HCT116 (cell line): ENCODE measurements around the gene BICRA. TPM values are rescaled to one million over a fixed set of nuclear protein-coding genes. Genes with fewer than 3 reads are reported as not detected.

Experiments
- ATAC-seq: fragments of 200-7000 bp; cut with Tn5 transposase; 2 replicates; pipeline ENCODE4 v1.9.1; 2020; ENCODE audit warnings: mild to moderate bottlenecking, moderate library complexity
- BruUV-seq: library from RNA; stranded (reverse); fragments of 400-500 nt; replicated peaks from 2 replicates; lab custom pipeline; 2021; lab: Mats Ljungman, UMichigan
- CTCF ChIA-PET: fragments of 300-600 bp; sonication (Branson Sonifier 250); formaldehyde crosslinking; loops from one replicate; lab custom pipeline; 2021; ENCODE audit warnings: antibody characterized with exemption; lab: Charles Lee
- POLR2A ChIA-PET: fragments of 300-600, 350-600 bp; sonication (Branson Sonifier 250); formaldehyde crosslinking; loops from one replicate; lab custom pipeline; 2021; ENCODE audit warnings: antibody characterized with exemption; lab: Charles Lee
- RAD21 ChIA-PET, 2 experiments: fragments of 300-600 bp; sonication (Branson Sonifier 250); formaldehyde crosslinking; loops; one replicate each; lab custom pipeline; 2023; ENCODE audit warnings: low total read pairs in 2 of 2; ENCODE audit not compliant: uncharacterized antibody in 2 of 2, unreplicated experiment in 2 of 2, low non-redundant PET in 1 of 2; lab: Charles Lee
- DNase-seq: peaks from one replicate; pipeline ENCODE4 v3.0.0-alpha.2; 2010; ENCODE audit warnings: low read depth, low spot score
- H2AFZ ChIP-seq: fragments of 200-600 bp; shearing (Covaris generic), sonication (generic); 2 replicates; pipeline ENCODE4 v1.6.1; 2017; ENCODE audit warnings: low read depth, mixed run types, mixed read lengths, antibody characterized with exemption, low read length; ENCODE audit not compliant: poor library complexity, severe bottlenecking
- H3K27ac ChIP-seq: 2 replicates; pipeline ENCODE4 v1.5.1; 2012; ENCODE audit warnings: low read depth, low read length
- H3K27me3 ChIP-seq: fragments of 200-600 bp; sonication (generic); 2 replicates; pipeline ENCODE4 v1.6.1; 2016; ENCODE audit warnings: mixed run types, low read length, mixed read lengths; ENCODE audit not compliant: insufficient read depth
- H3K36me3 ChIP-seq, 2 experiments: fragments of 200-500 bp in 1 of 2; fragments of 200-600 bp in 1 of 2; sonication (Bioruptor generic) in 1 of 2; sonication (generic) in 1 of 2; 2 replicates each; pipeline versions ENCODE4 v1.5.1 to v1.6.1; 2014 to 2016; ENCODE audit warnings: low read length in 2 of 2, inconsistent platforms in 1 of 2, mixed read lengths in 1 of 2, mixed run types in 1 of 2; ENCODE audit not compliant: insufficient read depth in 2 of 2, control insufficient read depth in 1 of 2
- H3K4me1 ChIP-seq, 2 experiments: fragments of 200-600 bp in 1 of 2; sonication (generic) in 1 of 2; 2 replicates each; pipeline versions ENCODE4 v1.5.1 to v1.6.1; 2012 to 2017; ENCODE audit warnings: low read length in 2 of 2, inconsistent platforms in 1 of 2, mild to moderate bottlenecking in 1 of 2, mixed read lengths in 1 of 2, mixed run types in 1 of 2, moderate library complexity in 1 of 2; ENCODE audit not compliant: insufficient read depth in 2 of 2, control insufficient read depth in 1 of 2
- H3K4me2 ChIP-seq: fragments of 200-600 bp; sonication (generic); 2 replicates; pipeline ENCODE4 v1.6.1; 2017; ENCODE audit warnings: mixed run types, low read length, mixed read lengths
- H3K4me3 ChIP-seq, 2 experiments: fragments of 200-600 bp in 1 of 2; sonication (generic) in 1 of 2; replicated peaks in 1 of 2; 2 replicates each; pipeline ENCODE4 v1.5.1; 2011 to 2016; ENCODE audit warnings: low read length in 2 of 2, control low read depth in 1 of 2, low read depth in 1 of 2, mild to moderate bottlenecking in 1 of 2, mixed read lengths in 1 of 2, mixed run types in 1 of 2
- H3K79me2 ChIP-seq: fragments of 200-600 bp; sonication (generic); 2 replicates; pipeline ENCODE4 v1.6.1; 2017; ENCODE audit warnings: mild to moderate bottlenecking, mixed run types, low read length, moderate library complexity, mixed read lengths; ENCODE audit not compliant: insufficient read depth
- H3K9ac ChIP-seq: fragments of 200-600 bp; sonication (generic); 2 replicates; pipeline ENCODE4 v1.6.1; 2016; ENCODE audit warnings: low read length, mixed read lengths
- H3K9me2 ChIP-seq: fragments of 200-600 bp; sonication (generic), shearing (Covaris generic); 2 replicates; pipeline ENCODE4 v1.6.1; 2017; ENCODE audit warnings: mixed run types, mild to moderate bottlenecking, moderate library complexity; ENCODE audit not compliant: insufficient read depth
- H3K9me3 ChIP-seq, 2 experiments: fragments of 200-500 bp in 1 of 2; fragments of 200-600 bp in 1 of 2; sonication (Bioruptor generic) in 1 of 2; sonication (generic) in 1 of 2; 2 replicates each; pipeline ENCODE4 v1.6.1; 2014 to 2017; ENCODE audit warnings: low read length in 2 of 2, mixed read lengths in 2 of 2, inconsistent platforms in 1 of 2, low read depth in 1 of 2, mild to moderate bottlenecking in 1 of 2, mixed run types in 1 of 2, moderate library complexity in 1 of 2; ENCODE audit not compliant: control insufficient read depth in 1 of 2, insufficient read depth in 1 of 2
- H4K20me1 ChIP-seq: fragments of 200-600 bp; sonication (generic), shearing (Covaris generic); 2 replicates; pipeline ENCODE4 v1.6.1; 2017; ENCODE audit warnings: mixed run types, mild to moderate bottlenecking, moderate library complexity; ENCODE audit not compliant: insufficient read depth
- ATF3 ChIP-seq: IDR thresholded peaks from 2 replicates; pipeline ENCODE4 v1.6.1; 2012
- CBX3 ChIP-seq: IDR thresholded peaks from 2 replicates; pipeline ENCODE4 v1.6.1; 2012; ENCODE audit warnings: low read depth
- CEBPB ChIP-seq: IDR thresholded peaks from 2 replicates; pipeline ENCODE4 v1.6.1; 2012; ENCODE audit warnings: low read depth
- CTCF ChIP-seq, 3 experiments: fragments of 200-600 bp in 1 of 3; sonication (generic) in 1 of 3; IDR thresholded peaks in 2 of 3; conservative IDR thresholded peaks in 1 of 3; 2 replicates each; pipeline ENCODE4 v1.5.1; 2012 to 2017; ENCODE audit warnings: low read depth in 2 of 3, low read length in 2 of 3, antibody characterized with exemption in 1 of 3, borderline replicate concordance in 1 of 3, control low read depth in 1 of 3, mild to moderate bottlenecking in 1 of 3, mixed read lengths in 1 of 3, mixed run types in 1 of 3, moderate library complexity in 1 of 3; ENCODE audit not compliant: insufficient read depth in 1 of 3
- EGR1 ChIP-seq: IDR thresholded peaks from 2 replicates; pipeline ENCODE4 v1.6.1; 2012; ENCODE audit warnings: low read depth
- ELF1 ChIP-seq: IDR thresholded peaks from 2 replicates; pipeline ENCODE4 v1.6.1; 2012; ENCODE audit warnings: low read depth, borderline replicate concordance
- EZH2 ChIP-seq: fragments of 200-600 bp; sonication (generic); IDR thresholded peaks from 2 replicates; pipeline ENCODE4 v1.6.1; 2017; ENCODE audit warnings: antibody characterized with exemption, mixed run types
- EZH2phosphoT487 ChIP-seq: fragments of 200-600 bp; IDR thresholded peaks from 2 replicates; pipeline ENCODE4 v1.6.1; 2018; ENCODE audit warnings: antibody characterized with exemption, borderline replicate concordance
- JUND ChIP-seq: IDR thresholded peaks from 2 replicates; pipeline ENCODE4 v1.6.1; 2012
- POLR2A ChIP-seq: IDR thresholded peaks from 2 replicates; pipeline ENCODE4 v1.7.0; 2011; ENCODE audit warnings: borderline replicate concordance; ENCODE audit not compliant: insufficient read depth, insufficient read length; ENCODE audit errors: extremely low read depth
- POLR2AphosphoS5 ChIP-seq: IDR thresholded peaks from 2 replicates; pipeline ENCODE4 v1.6.1; 2011; ENCODE audit warnings: mild to moderate bottlenecking, low read depth, low read length, moderate library complexity
- RAD21 ChIP-seq: IDR thresholded peaks from 2 replicates; pipeline ENCODE4 v1.6.1; 2012; ENCODE audit warnings: low read depth, mild to moderate bottlenecking
- REST ChIP-seq: IDR thresholded peaks from 2 replicates; pipeline ENCODE4 v1.6.1; 2012; ENCODE audit warnings: low read depth
- SIN3A ChIP-seq: IDR thresholded peaks from 2 replicates; pipeline ENCODE4 v1.6.1; 2012; ENCODE audit warnings: low read depth
- SP1 ChIP-seq: IDR thresholded peaks from 2 replicates; pipeline ENCODE4 v1.6.1; 2012; ENCODE audit warnings: low read depth
- TCF7L2 ChIP-seq: IDR thresholded peaks from 2 replicates; pipeline ENCODE4 v1.7.0; 2011; ENCODE audit warnings: borderline replicate concordance, inconsistent platforms; ENCODE audit not compliant: insufficient read depth, insufficient read length; ENCODE audit errors: extremely low read depth
- ZBTB33 ChIP-seq: IDR thresholded peaks from 2 replicates; pipeline ENCODE4 v1.6.1; 2011; ENCODE audit warnings: mild to moderate bottlenecking, low read length, moderate library complexity; ENCODE audit not compliant: insufficient replicate concordance; ENCODE audit errors: extremely low read depth
- ZFX ChIP-seq: fragments of 450-650 bp; IDR thresholded peaks from 2 replicates; pipeline ENCODE4 v1.6.1; 2017
- ZNF274 ChIP-seq: fragments of 200-500 bp; sonication (Bioruptor generic); IDR thresholded peaks from 2 replicates; pipeline ENCODE4 v1.6.1; 2014; ENCODE audit warnings: mild to moderate bottlenecking, low read depth, low read length, inconsistent platforms
- intact Hi-C: fragments of 100-400 bp; cut with micrococcal nuclease; formaldehyde crosslinking; loops from 2 replicates; pipeline ENCODE4 v1.10.0; 2022
- total RNA-seq: library from RNA; stranded (reverse); gene quantifications from one replicate; pipeline ENCODE4 v1.2.1, GENCODE V29; 2021; ENCODE audit not compliant: unreplicated experiment

Gene BICRA
- total RNA-seq, 1 experiment from 2014 or later = 11.3 TPM

GRCh38 chr19:47573071-47574026 lies 35.6 kb upstream of the BICRA start, which contains the start of gene ZNF541:
Gene ZNF541, minus strand, starts transcription at chr19:47573148. Its CDS starts 17,292 bp downstream, at chr19:47555856.
- H3K9me3 ChIP-seq = no peaks in the 10 kb centered on the region
- no peaks in the 10 kb centered on the region for H3K36me3 ChIP-seq
- intact Hi-C loops = no loop called here
- no peak within 1 kb of the TSS for H3K9ac ChIP-seq
- ChIA-PET CTCF (no interaction called here), RAD21 (no interaction called here), POLR2A (no interaction called here)
- no TSS peak for BruUV-seq
- no peak within 1 kb of the TSS for H2AFZ ChIP-seq
- no peak for ATAC-seq
- no peak within 1 kb of the TSS for H3K27ac ChIP-seq
- H3K79me2 ChIP-seq = no peaks in the 10 kb centered on the region
- no peak for TF ChIP-seq ZNF274
- TF ChIP-seq REST = no peak
- no peak for TF ChIP-seq ZFX
- no peak for TF ChIP-seq ZBTB33
- no peak for TF ChIP-seq CEBPB
- TF ChIP-seq SP1 = no peak
- no peak for TF ChIP-seq SIN3A
- no peak for TF ChIP-seq ELF1
- no peak for TF ChIP-seq POLR2AphosphoS5
- TF ChIP-seq EGR1 = no peak
- TF ChIP-seq RAD21 = no peak
- no peak for TF ChIP-seq TCF7L2
- TF ChIP-seq CBX3 = no peak
- no peak for TF ChIP-seq EZH2
- TF ChIP-seq EZH2phosphoT487 = no peak
- TF ChIP-seq JUND = no peak
- no peak for TF ChIP-seq POLR2A
- no peak for TF ChIP-seq CTCF (IDR thresholded peaks at IDR 0.05 in 2 of 3, conservative IDR thresholded peaks at IDR 0.05 in 1 of 3; ENCODE audit: borderline replicate concordance in 1 of 3, insufficient read depth in 1 of 3, low read depth in 2 of 3, low read length in 2 of 3)
- TF ChIP-seq ATF3 = no peak
- no peaks in the 10 kb centered on the region for H3K27me3 ChIP-seq
- H3K4me1 ChIP-seq = no peaks in the 10 kb centered on the region
- H4K20me1 ChIP-seq = no peaks in the 10 kb centered on the region
- no peak for DNase-seq
- no peaks in the 10 kb centered on the region for H3K9me2 ChIP-seq
- no peak within 1 kb of the TSS for H3K4me3 ChIP-seq
- no peak within 1 kb of the TSS for H3K4me2 ChIP-seq
